GM12892 (cell line): ENCODE data around the gene FBXO10.

Experiments
- DNase-seq: peaks from one replicate; pipeline ENCODE4 v3.0.0; 2011; ENCODE audit not compliant: insufficient read length
- FAIRE-seq: peaks from 2 replicates; lab custom pipeline; 2011; peaks lifted over from hg19 to GRCh38; lab: Jason Lieb, UNC
- POLR2A ChIP-seq: IDR thresholded peaks from 2 replicates; pipeline ENCODE4 v1.6.1; 2011; ENCODE audit warnings: low read depth, low read length, control low read depth
- POLR2AphosphoS5 ChIP-seq: IDR thresholded peaks from 2 replicates; pipeline ENCODE4 v1.6.1; 2011; ENCODE audit warnings: low read depth, low read length, control low read depth
- TAF1 ChIP-seq: IDR thresholded peaks from 2 replicates; pipeline ENCODE4 v1.6.1; 2011; ENCODE audit warnings: low read depth, mild to moderate bottlenecking, control low read depth, low read length, borderline replicate concordance

The FBXO10 gene

GRCh38 chr9:37504605-37505004 is 71.6 kb downstream of the FBXO10 start:
- FAIRE-seq: no peak
- DNase-seq: no peak

GRCh38 chr9:37503736-37504135 is 72.4 kb downstream of the FBXO10 start:
- TF ChIP-seq POLR2A (peak; percentile 25; the same call in 1 of the 2 replicates), POLR2AphosphoS5 (no peak)
- DNase-seq (no peak), FAIRE-seq (no peak)

More at GRCh38 chr9:37504605-37505004, 71.6 kb downstream of the FBXO10 start:
- TF ChIP-seq POLR2A (no peak), POLR2AphosphoS5 (0 out of 2 replicates have a peak, but pooled peaks have one; percentile 33)

- no peak for DNase-seq
- TF ChIP-seq POLR2AphosphoS5: no peak
- TF ChIP-seq TAF1: no peak
- no peak for TF ChIP-seq POLR2A
- FAIRE-seq: no peak
Measured at GRCh38 chr9:37501957-37502596, 74.1 kb downstream of the FBXO10 start.

GRCh38 chr9:37499297-37499696 is 76.9 kb downstream of the FBXO10 start:
- FAIRE-seq: no peak
- TF ChIP-seq POLR2A (no peak), TAF1 (no peak), POLR2AphosphoS5 (no peak)

GRCh38 chr9:37498457-37498856 is 77.7 kb downstream of the FBXO10 start:
- FAIRE-seq: peak; percentile 56
- no peak for TF ChIP-seq TAF1
- no peak for TF ChIP-seq POLR2A
- TF ChIP-seq POLR2AphosphoS5: no peak

More at GRCh38 chr9:37499297-37499696, 76.9 kb downstream of the FBXO10 start:
- no peak for DNase-seq

GRCh38 chr9:37497320-37497719 is 78.9 kb downstream of the FBXO10 start:
- no peak for FAIRE-seq
- TF ChIP-seq POLR2AphosphoS5 (no peak), POLR2A (no peak), TAF1 (no peak)
- no peak for DNase-seq

More at GRCh38 chr9:37498457-37498856, 77.7 kb downstream of the FBXO10 start:
- no peak for DNase-seq

GRCh38 chr9:37496020-37496419 is 80.2 kb downstream of the FBXO10 start:
- TF ChIP-seq POLR2A: no peak
- no peak for TF ChIP-seq TAF1
- no peak for TF ChIP-seq POLR2AphosphoS5
- FAIRE-seq (no peak), DNase-seq (no peak)

- no peak for DNase-seq
- FAIRE-seq: no peak
- no peak for TF ChIP-seq TAF1
- TF ChIP-seq POLR2AphosphoS5: no peak
- no peak for TF ChIP-seq POLR2A
Measured at GRCh38 chr9:37495571-37495970, 80.6 kb downstream of the FBXO10 start.

- TF ChIP-seq POLR2AphosphoS5: no peak
- no peak for TF ChIP-seq POLR2A
- no peak for TF ChIP-seq TAF1
- FAIRE-seq: no peak
Measured at GRCh38 chr9:37491939-37492338, 84.2 kb downstream of the FBXO10 start.

GRCh38 chr9:37486616-37487548 is 89.3 kb downstream of the FBXO10 start:
- TF ChIP-seq TAF1 (no peak), POLR2A (no peak), POLR2AphosphoS5 (no peak)
- no peak for FAIRE-seq
- no peak for DNase-seq

More at GRCh38 chr9:37491939-37492338, 84.2 kb downstream of the FBXO10 start:
- DNase-seq: no peak

GRCh38 chr9:37486256-37486615 is 89.9 kb downstream of the FBXO10 start:
- no peak for TF ChIP-seq POLR2AphosphoS5
- TF ChIP-seq TAF1: no peak
- TF ChIP-seq POLR2A: no peak
- DNase-seq (no peak), FAIRE-seq (no peak)
